Measurements from ENCODE around the gene ZNF512. TPM values are rescaled to one million over a fixed set of nuclear protein-coding genes. Genes with fewer than 3 reads are reported as not detected.

The ZNF512 gene
- total and polyA plus RNA-seq, 12 donors, result 12.8 to 82.5 (median 29.5) TPM

DNA sequence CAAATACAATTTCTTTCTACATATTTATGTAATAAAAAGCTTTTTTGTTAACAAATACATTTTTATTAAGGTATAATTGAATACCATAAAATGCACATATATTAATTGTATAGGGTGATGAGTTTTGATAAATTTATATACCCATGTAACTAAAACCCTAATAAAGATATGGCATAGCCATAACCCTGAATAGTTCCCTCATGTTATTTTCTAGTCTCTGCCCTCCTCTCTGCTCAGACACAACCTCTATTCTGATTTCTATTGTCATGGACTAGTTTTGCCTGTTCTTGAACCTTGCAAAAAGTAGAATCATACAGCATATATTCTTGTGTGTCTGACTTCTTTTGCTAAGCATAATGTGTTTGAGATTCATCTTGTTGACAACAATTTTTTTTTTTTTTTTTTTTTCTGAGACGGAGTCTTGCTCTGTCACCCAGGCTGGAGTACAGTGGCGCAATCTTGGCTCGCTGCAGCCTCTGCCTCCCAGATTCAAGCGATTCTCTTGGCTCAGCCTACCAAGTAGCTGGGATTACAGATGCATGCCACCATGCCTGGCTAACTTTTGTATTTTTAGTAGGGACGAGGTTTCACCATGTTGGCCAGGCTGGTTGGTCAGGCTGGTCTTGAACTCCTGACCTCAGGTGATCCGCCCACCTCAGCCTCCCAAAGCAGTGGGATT is 38.6 kb upstream of the ZNF512 start:
- Histone ChIP-seq H3K36me3 (replicated peaks in 1 of 2) (no peaks in the 10 kb centered on the region), H3K9me3 (replicated peaks in 1 of 3) (no peaks in the 10 kb centered on the region), H3K4me3 (no peak overlapping the region), H3K27ac (no peak overlapping the region), H3K4me1 (replicated peaks in 1 of 2) (no peaks in the 10 kb centered on the region), H3K27me3 (no peaks in the 10 kb centered on the region)
- 84 to 92% (median 89%) methylated on average over 6 of the region's 6 CpGs for WGBS, 4 donors
- no peak for TF ChIP-seq POLR2A (IDR thresholded peaks at IDR 0.05)
- TF ChIP-seq, protein P1, sequence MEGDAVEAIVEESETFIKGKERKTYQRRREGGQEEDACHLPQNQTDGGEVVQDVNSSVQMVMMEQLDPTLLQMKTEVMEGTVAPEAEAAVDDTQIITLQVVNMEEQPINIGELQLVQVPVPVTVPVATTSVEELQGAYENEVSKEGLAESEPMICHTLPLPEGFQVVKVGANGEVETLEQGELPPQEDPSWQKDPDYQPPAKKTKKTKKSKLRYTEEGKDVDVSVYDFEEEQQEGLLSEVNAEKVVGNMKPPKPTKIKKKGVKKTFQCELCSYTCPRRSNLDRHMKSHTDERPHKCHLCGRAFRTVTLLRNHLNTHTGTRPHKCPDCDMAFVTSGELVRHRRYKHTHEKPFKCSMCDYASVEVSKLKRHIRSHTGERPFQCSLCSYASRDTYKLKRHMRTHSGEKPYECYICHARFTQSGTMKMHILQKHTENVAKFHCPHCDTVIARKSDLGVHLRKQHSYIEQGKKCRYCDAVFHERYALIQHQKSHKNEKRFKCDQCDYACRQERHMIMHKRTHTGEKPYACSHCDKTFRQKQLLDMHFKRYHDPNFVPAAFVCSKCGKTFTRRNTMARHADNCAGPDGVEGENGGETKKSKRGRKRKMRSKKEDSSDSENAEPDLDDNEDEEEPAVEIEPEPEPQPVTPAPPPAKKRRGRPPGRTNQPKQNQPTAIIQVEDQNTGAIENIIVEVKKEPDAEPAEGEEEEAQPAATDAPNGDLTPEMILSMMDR (IDR thresholded peaks at IDR 0.05), result no peak
- intact Hi-C loops (cut with DNase I), result no loop called here
- DNase-seq, result no peak

DNA sequence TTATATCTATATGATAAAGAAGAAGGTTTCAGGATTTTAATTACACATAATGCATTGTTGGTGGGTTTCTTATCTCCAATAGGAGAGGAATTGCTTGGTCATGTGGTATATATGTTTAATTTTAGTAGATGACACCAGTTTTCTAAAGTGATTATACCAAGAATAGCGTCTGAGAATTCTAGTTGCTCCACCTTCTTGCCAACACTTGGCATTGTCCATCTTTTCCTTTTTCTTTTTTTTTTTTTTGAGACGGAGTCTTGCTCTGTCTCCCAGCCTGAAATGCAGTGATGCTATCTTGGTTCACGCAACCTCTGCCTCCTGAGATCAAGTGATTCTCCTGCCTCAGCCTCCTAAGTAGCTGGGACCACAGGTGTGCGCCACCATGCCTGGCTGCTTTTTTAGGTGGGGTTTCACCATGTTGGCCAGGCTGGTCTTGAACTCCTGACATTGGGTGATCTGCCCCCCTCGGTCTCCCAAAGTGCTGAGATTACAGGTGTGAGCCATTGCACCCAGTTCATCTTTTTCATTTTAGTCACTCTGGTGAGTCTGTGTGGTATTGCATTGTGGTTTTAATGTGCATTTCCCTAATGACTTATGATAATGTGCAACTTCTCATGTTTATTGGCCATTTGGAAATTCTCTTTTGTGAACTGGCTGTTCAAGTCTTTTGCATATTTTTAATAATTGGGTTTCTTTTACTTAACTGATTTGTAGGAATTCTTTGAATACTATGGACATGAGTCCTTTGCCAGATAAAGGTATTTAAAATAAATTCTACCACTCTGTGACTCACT is 37.3 kb upstream of the ZNF512 start:
- Histone ChIP-seq H3K36me3 (replicated peaks in 1 of 2) (no peaks in the 10 kb centered on the region), H3K4me3 (no peak overlapping the region), H3K27ac (no peak overlapping the region), H3K27me3 (no peaks in the 10 kb centered on the region), H3K4me1 (replicated peaks in 1 of 2) (no peaks in the 10 kb centered on the region), H3K9me3 (replicated peaks in 1 of 3) (no peaks in the 10 kb centered on the region)
- TF ChIP-seq, protein P1 (IDR thresholded peaks at IDR 0.05), result no peak
- no peak for TF ChIP-seq POLR2A (IDR thresholded peaks at IDR 0.05)
- intact Hi-C loops (cut with DNase I), result no loop called here
- WGBS, 4 donors, result 73 to 92% (median 88%) methylated on average over 5 of the region's 5 CpGs
- DNase-seq, result no peak

DNA sequence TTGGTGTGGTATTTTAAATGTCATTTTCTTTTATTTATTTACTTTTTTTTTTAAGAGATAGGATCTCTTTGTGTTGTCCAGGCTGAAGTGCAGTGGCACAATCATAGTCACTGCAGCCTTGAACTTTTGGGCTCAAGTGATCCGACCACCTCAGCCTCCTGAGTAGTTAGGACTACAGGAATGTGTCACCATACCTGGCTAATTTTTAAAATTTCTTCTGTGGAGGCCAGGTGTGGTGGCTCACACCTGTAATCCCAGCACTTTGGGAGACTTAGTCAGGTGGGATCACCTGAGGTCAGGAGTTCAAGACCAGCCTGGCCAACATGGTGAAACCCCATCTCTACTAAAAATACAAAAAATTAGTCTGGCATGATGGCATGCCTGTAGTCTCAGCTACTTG is 33.5 kb upstream of the ZNF512 start:
- no peak overlapping the region for H3K4me3 ChIP-seq
- no peaks in the 10 kb centered on the region for H3K4me1 ChIP-seq (replicated peaks in 1 of 2)
- no peaks in the 10 kb centered on the region for H3K27me3 ChIP-seq
- DNase-seq, result no peak
- no peak overlapping the region for H3K27ac ChIP-seq
- no peak for TF ChIP-seq POLR2A (IDR thresholded peaks at IDR 0.05)
- TF ChIP-seq, protein P1 (IDR thresholded peaks at IDR 0.05), result no peak
- intact Hi-C loops (cut with DNase I), result no loop called here
- H3K36me3 ChIP-seq (replicated peaks in 1 of 2), result no peaks in the 10 kb centered on the region
- WGBS, 4 donors, result 36 to 52% (median 41%) methylated on average over 1 of the region's 1 CpG
- no peaks in the 10 kb centered on the region for H3K9me3 ChIP-seq (replicated peaks in 1 of 3)

DNA sequence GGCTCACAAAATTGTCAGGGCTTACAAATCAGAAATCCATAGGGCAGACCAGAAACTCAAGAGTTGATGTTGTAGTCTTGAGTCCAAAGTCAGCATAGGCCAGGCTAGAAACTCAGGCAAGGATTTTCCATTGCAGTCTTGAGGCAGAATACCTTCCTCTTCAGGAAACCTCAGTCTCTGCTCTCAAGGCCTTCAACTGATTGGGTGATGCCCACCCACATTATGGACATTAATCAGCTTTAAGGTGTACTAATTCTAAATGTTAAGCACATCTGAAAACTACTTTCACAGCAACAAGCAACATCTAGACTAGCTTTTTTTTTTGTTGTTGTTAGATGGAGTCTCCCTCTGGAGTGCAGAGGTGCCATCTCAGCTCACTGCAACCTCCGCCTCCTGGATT is 31.3 kb upstream of the ZNF512 start:
- 95 to 100% (median 99%) methylated on average over 1 of the region's 1 CpG for WGBS, 4 donors

More for the DNA sequence above, 31.3 kb upstream of the ZNF512 start:
- no peak for DNase-seq
- TF ChIP-seq POLR2A (IDR thresholded peaks at IDR 0.05), result no peak
- TF ChIP-seq, protein P1 (IDR thresholded peaks at IDR 0.05), result no peak
- no peak overlapping the region for H3K27ac ChIP-seq
- no peak overlapping the region for H3K4me3 ChIP-seq
- no peaks in the 10 kb centered on the region for H3K27me3 ChIP-seq
- H3K4me1 ChIP-seq (replicated peaks in 1 of 2), result no peaks in the 10 kb centered on the region
- H3K9me3 ChIP-seq (replicated peaks in 1 of 3), result no peaks in the 10 kb centered on the region
- H3K36me3 ChIP-seq (replicated peaks in 1 of 2), result no peaks in the 10 kb centered on the region
- intact Hi-C loops (cut with DNase I), result no loop called here
